8988T (cell line): ENCODE results near the gene EPHX1.
"Not testable (repeated sequence)": the region's sequence is repeated elsewhere in the genome, so short reads cannot be mapped to it uniquely, and the experiment has no call there.

Source experiments
- DNase-seq: peaks from one replicate; pipeline ENCODE4 v3.0.0; 2011

Gene EPHX1

GRCh38 chr1:225809842-225810578 is at the start of gene EPHX1:
TSS of gene EPHX1 (plus strand) at chr1:225810124. CDS start at chr1:225828730, 18,606 bp downstream.
- peak; percentile 94 for DNase-seq

GRCh38 chr1:225760531-225760930 is 49.4 kb upstream of the EPHX1 start:
- DNase-seq, result no peak

GRCh38 chr1:225761395-225761794 is 48.5 kb upstream of the EPHX1 start:
- DNase-seq, result not testable (repeated sequence)

- no peak for DNase-seq
Observed at GRCh38 chr1:225762002-225762441, 47.9 kb upstream of the EPHX1 start.

- no peak for DNase-seq
Observed at GRCh38 chr1:225762444-225762843, 47.5 kb upstream of the EPHX1 start.

GRCh38 chr1:225763716-225764548 is 46.0 kb upstream of the EPHX1 start:
- DNase-seq, result no peak

GRCh38 chr1:225765982-225766674 is 43.8 kb upstream of the EPHX1 start:
- no peak for DNase-seq

GRCh38 chr1:225766967-225767633 is 42.8 kb upstream of the EPHX1 start:
- no peak for DNase-seq

- DNase-seq, result no peak
Observed at GRCh38 chr1:225767634-225768540, 42.0 kb upstream of the EPHX1 start.

- no peak for DNase-seq
Observed at GRCh38 chr1:225768662-225769426, 41.1 kb upstream of the EPHX1 start.

GRCh38 chr1:225769687-225770086 is 40.2 kb upstream of the EPHX1 start:
- no peak for DNase-seq

GRCh38 chr1:225770561-225771248 is 39.2 kb upstream of the EPHX1 start:
- no peak for DNase-seq

- no peak for DNase-seq
Observed at GRCh38 chr1:225771661-225772322, 38.1 kb upstream of the EPHX1 start.

GRCh38 chr1:225772323-225772768 is 37.6 kb upstream of the EPHX1 start:
- DNase-seq, result peak; percentile 61

GRCh38 chr1:225772848-225773247 is 37.1 kb upstream of the EPHX1 start:
- no peak for DNase-seq

GRCh38 chr1:225774281-225775147 is 35.4 kb upstream of the EPHX1 start:
- DNase-seq, result no peak

GRCh38 chr1:225776294-225776693 is 33.6 kb upstream of the EPHX1 start:
- no peak for DNase-seq

GRCh38 chr1:225777058-225777582 is 32.8 kb upstream of the EPHX1 start:
- no peak for DNase-seq
